ENCODE measurements around the gene DENND10. TPM values are rescaled to one million over a fixed set of nuclear protein-coding genes. Genes with fewer than 3 reads are reported as not detected.
"Not testable (repeated sequence)": the region's sequence is repeated elsewhere in the genome, so short reads cannot be mapped to it uniquely, and the experiment has no call there.

Gene DENND10
- total and polyA plus RNA-seq, 2 donors (not counting 1 experiment from before 2014, with no cell fraction given), result 116 to 125 TPM

GRCh38 chr10:119149157-119149556 is 45.2 kb downstream of the DENND10 start:
- Histone ChIP-seq H3K9ac (ENCODE audit: insufficient read depth, low read length) (no peak overlapping the region), H3K9me3 (ENCODE audit: control insufficient read depth, insufficient read depth, low read depth, low read length) (no peaks in the 10 kb centered on the region), H3K4me2 (ENCODE audit: extremely low read depth, insufficient read depth, low read length) (no peak overlapping the region), H3K4me3 (replicated peaks in 1 of 4; ENCODE audit: control extremely low read depth in 1 of 4, insufficient read depth in 1 of 4, low read depth in 3 of 4, low read length in 4 of 4) (no peak overlapping the region), H3K36me3 (ENCODE audit: control insufficient read depth, insufficient read depth, low read length) (peaks cover 3% of the 10 kb centered on the region), H3K79me2 (ENCODE audit: control insufficient read depth, insufficient read depth, low read length) (no peaks in the 10 kb centered on the region), H3K27ac (ENCODE audit: insufficient read depth, low read length) (no peak overlapping the region), H3K27me3 (ENCODE audit: control insufficient read depth, insufficient read depth, low read length) (no peaks in the 10 kb centered on the region), H4K20me1 (ENCODE audit: control insufficient read depth, extremely low read depth, insufficient read depth, low read length) (no peaks in the 10 kb centered on the region), H3K4me1 (ENCODE audit: control insufficient read depth, extremely low read depth, insufficient read depth, low read length) (no peaks in the 10 kb centered on the region), H2AFZ (ENCODE audit: low read length) (no peak overlapping the region)
- no peak for DNase-seq (ENCODE audit: low read depth in 2 of 2)
- TF ChIP-seq CTCF (conservative IDR thresholded peaks at IDR 0.05 in 1 of 2, IDR thresholded peaks at IDR 0.05 in 1 of 2; ENCODE audit: low read depth in 1 of 2, low read length in 2 of 2) (no peak), EZH2 (IDR thresholded peaks at IDR 0.05; ENCODE audit: low read length, missing control alignments) (no peak)

GRCh38 chr10:119149729-119150128 is 45.8 kb downstream of the DENND10 start:
- TF ChIP-seq EZH2 (IDR thresholded peaks at IDR 0.05; ENCODE audit: low read length, missing control alignments) (no peak), CTCF (conservative IDR thresholded peaks at IDR 0.05 in 1 of 2, IDR thresholded peaks at IDR 0.05 in 1 of 2; ENCODE audit: low read depth in 1 of 2, low read length in 2 of 2) (peak in 1 of 2 donors; percentile 12)
- no peak for DNase-seq (ENCODE audit: low read depth in 2 of 2)
- no peak overlapping the region for H3K9ac ChIP-seq (ENCODE audit: insufficient read depth, low read length)
- no peaks in the 10 kb centered on the region for H3K79me2 ChIP-seq (ENCODE audit: control insufficient read depth, insufficient read depth, low read length)
- H3K27ac ChIP-seq (ENCODE audit: insufficient read depth, low read length), result no peak overlapping the region
- no peak overlapping the region for H3K4me2 ChIP-seq (ENCODE audit: extremely low read depth, insufficient read depth, low read length)
- H2AFZ ChIP-seq (ENCODE audit: low read length), result no peak overlapping the region
- peaks cover 3% of the 10 kb centered on the region for H3K36me3 ChIP-seq (ENCODE audit: control insufficient read depth, insufficient read depth, low read length)
- H3K4me1 ChIP-seq (ENCODE audit: control insufficient read depth, extremely low read depth, insufficient read depth, low read length), result no peaks in the 10 kb centered on the region
- no peak overlapping the region for H3K4me3 ChIP-seq (replicated peaks in 1 of 4; ENCODE audit: control extremely low read depth in 1 of 4, insufficient read depth in 1 of 4, low read depth in 3 of 4, low read length in 4 of 4)
- no peaks in the 10 kb centered on the region for H3K27me3 ChIP-seq (ENCODE audit: control insufficient read depth, insufficient read depth, low read length)
- no peaks in the 10 kb centered on the region for H4K20me1 ChIP-seq (ENCODE audit: control insufficient read depth, extremely low read depth, insufficient read depth, low read length)
- H3K9me3 ChIP-seq (ENCODE audit: control insufficient read depth, insufficient read depth, low read depth, low read length), result no peaks in the 10 kb centered on the region

GRCh38 chr10:119151601-119152000 is 47.7 kb downstream of the DENND10 start:
- not testable (repeated sequence) for H3K27ac ChIP-seq (ENCODE audit: insufficient read depth, low read length); H3K4me1 ChIP-seq (ENCODE audit: control insufficient read depth, extremely low read depth, insufficient read depth, low read length); H2AFZ ChIP-seq (ENCODE audit: low read length); H3K79me2 ChIP-seq (ENCODE audit: control insufficient read depth, insufficient read depth, low read length); H4K20me1 ChIP-seq (ENCODE audit: control insufficient read depth, extremely low read depth, insufficient read depth, low read length); H3K4me3 ChIP-seq (replicated peaks in 1 of 4; ENCODE audit: control extremely low read depth in 1 of 4, insufficient read depth in 1 of 4, low read depth in 3 of 4, low read length in 4 of 4); H3K36me3 ChIP-seq (ENCODE audit: control insufficient read depth, insufficient read depth, low read length); H3K9me3 ChIP-seq (ENCODE audit: control insufficient read depth, insufficient read depth, low read depth, low read length); H3K9ac ChIP-seq (ENCODE audit: insufficient read depth, low read length); H3K27me3 ChIP-seq (ENCODE audit: control insufficient read depth, insufficient read depth, low read length); H3K4me2 ChIP-seq (ENCODE audit: extremely low read depth, insufficient read depth, low read length); DNase-seq (ENCODE audit: low read depth in 2 of 2)

Data from fibroblast of lung (primary cell).